ENCODE measurements around the gene PRKACB.

Gene PRKACB

DNA sequence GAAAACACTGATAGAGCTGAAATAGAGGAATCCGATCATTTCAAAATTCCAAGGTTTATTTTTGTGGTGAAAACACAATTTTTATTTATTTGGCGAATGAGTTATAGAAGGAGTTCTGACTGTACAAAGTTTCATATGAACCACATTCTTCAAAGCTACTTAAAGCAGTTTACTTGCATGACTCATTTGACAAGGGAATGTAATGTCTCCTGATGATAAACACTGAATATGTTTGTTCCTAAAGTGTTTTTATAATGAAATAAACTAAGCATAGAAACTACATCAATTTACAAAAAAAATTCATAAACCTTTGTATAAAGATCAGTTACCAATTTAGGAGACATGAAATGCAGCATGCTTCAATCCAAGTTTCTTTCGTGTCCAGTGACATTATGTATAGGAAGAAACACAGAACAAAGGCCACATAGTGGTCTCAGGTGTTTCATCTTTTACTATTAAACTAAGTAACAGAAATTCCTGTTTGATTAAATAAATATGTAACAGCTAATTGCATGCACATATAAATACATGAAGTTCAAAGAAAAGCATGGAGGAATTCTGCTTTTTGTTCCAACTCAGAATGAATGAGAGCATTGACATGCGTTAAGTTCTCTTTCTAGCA, 2.5 kb downstream of the PRKACB start:
- peak overlapping the region; percentile 97 for H3K4me2 ChIP-seq (ENCODE audit: low read depth, low read length, poor library complexity, severe bottlenecking)
- H3K9me3 ChIP-seq (ENCODE audit: insufficient read depth, low read length) = no peaks in the 10 kb centered on the region
- peaks cover 70% of the 10 kb centered on the region for H3K79me2 ChIP-seq (ENCODE audit: insufficient read depth, low read length)
- H4K20me1 ChIP-seq (ENCODE audit: low read depth, low read length) = no peaks in the 10 kb centered on the region
- TF ChIP-seq EZH2phosphoT487 (conservative IDR thresholded peaks at IDR 0.05; ENCODE audit: low read length) = no peak
- TF ChIP-seq, protein P1, sequence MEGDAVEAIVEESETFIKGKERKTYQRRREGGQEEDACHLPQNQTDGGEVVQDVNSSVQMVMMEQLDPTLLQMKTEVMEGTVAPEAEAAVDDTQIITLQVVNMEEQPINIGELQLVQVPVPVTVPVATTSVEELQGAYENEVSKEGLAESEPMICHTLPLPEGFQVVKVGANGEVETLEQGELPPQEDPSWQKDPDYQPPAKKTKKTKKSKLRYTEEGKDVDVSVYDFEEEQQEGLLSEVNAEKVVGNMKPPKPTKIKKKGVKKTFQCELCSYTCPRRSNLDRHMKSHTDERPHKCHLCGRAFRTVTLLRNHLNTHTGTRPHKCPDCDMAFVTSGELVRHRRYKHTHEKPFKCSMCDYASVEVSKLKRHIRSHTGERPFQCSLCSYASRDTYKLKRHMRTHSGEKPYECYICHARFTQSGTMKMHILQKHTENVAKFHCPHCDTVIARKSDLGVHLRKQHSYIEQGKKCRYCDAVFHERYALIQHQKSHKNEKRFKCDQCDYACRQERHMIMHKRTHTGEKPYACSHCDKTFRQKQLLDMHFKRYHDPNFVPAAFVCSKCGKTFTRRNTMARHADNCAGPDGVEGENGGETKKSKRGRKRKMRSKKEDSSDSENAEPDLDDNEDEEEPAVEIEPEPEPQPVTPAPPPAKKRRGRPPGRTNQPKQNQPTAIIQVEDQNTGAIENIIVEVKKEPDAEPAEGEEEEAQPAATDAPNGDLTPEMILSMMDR (IDR thresholded peaks at IDR 0.05; ENCODE audit: insufficient read depth, low read length, poor library complexity, severe bottlenecking) = no peak
- H3K36me3 ChIP-seq (ENCODE audit: low read length) = 0 out of 2 replicates have a peak, but pooled peaks cover 5% of the 10 kb centered on the region
- peak overlapping the region; percentile 76 for H3K4me3 ChIP-seq (ENCODE audit: insufficient read depth, low read length, poor library complexity, severe bottlenecking)
- peaks cover 59% of the 10 kb centered on the region for H3F3A ChIP-seq (ENCODE audit: insufficient read depth)
- H3K27ac ChIP-seq (ENCODE audit: low read depth, low read length) = peak overlapping the region; percentile 96
- no peak overlapping the region for H2AFZ ChIP-seq (ENCODE audit: low read depth, low read length, severe bottlenecking)
- no peaks in the 10 kb centered on the region for H3K9me2 ChIP-seq (replicated peaks; ENCODE audit: insufficient read depth, low read length)
- H3K9ac ChIP-seq (ENCODE audit: low read length) = peak overlapping the region; percentile 64
- H3K27me3 ChIP-seq (ENCODE audit: low read length) = no peaks in the 10 kb centered on the region

DNA sequence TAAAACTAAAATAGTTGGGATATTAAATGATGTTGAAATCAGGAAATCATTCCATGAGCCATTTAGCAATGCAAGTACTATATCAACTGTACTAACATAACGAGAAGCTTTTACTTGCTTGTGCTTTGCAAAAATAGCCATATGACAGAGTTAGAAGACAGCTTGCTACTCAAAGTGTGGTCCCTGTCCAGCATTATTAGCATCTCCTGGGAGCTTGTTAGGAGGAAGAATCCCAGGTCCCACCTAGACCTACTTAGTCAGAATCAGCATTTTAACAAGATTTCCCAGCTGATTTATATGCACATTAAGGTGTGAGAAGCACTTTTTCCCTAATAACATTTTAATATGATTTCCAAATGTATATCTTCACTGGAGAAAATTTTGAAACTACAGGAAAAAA, 4.7 kb downstream of the PRKACB start:
- Histone ChIP-seq H3K36me3 (ENCODE audit: low read length) (peaks cover 5% of the 10 kb centered on the region; the same call in 1 of the 2 replicates), H3K9me3 (ENCODE audit: insufficient read depth, low read length) (no peaks in the 10 kb centered on the region), H2AFZ (ENCODE audit: low read depth, low read length, severe bottlenecking) (no peak overlapping the region), H4K20me1 (ENCODE audit: low read depth, low read length) (no peaks in the 10 kb centered on the region), H3K27ac (ENCODE audit: low read depth, low read length) (peak overlapping the region; percentile 12; the same call in 1 of the 2 replicates), H3K9me2 (replicated peaks; ENCODE audit: insufficient read depth, low read length) (no peaks in the 10 kb centered on the region), H3K9ac (ENCODE audit: low read length) (peak overlapping the region; percentile 9; the same call in 1 of the 2 replicates), H3K27me3 (ENCODE audit: low read length) (no peaks in the 10 kb centered on the region), H3F3A (ENCODE audit: insufficient read depth) (peaks cover 43% of the 10 kb centered on the region), H3K79me2 (ENCODE audit: insufficient read depth, low read length) (peaks cover 92% of the 10 kb centered on the region), H3K4me3 (ENCODE audit: insufficient read depth, low read length, poor library complexity, severe bottlenecking) (no peak overlapping the region), H3K4me2 (ENCODE audit: low read depth, low read length, poor library complexity, severe bottlenecking) (peak overlapping the region; percentile 97)
- no peak for TF ChIP-seq EZH2phosphoT487 (conservative IDR thresholded peaks at IDR 0.05; ENCODE audit: low read length)
- TF ChIP-seq, protein P1 (IDR thresholded peaks at IDR 0.05; ENCODE audit: insufficient read depth, low read length, poor library complexity, severe bottlenecking) = no peak

DNA sequence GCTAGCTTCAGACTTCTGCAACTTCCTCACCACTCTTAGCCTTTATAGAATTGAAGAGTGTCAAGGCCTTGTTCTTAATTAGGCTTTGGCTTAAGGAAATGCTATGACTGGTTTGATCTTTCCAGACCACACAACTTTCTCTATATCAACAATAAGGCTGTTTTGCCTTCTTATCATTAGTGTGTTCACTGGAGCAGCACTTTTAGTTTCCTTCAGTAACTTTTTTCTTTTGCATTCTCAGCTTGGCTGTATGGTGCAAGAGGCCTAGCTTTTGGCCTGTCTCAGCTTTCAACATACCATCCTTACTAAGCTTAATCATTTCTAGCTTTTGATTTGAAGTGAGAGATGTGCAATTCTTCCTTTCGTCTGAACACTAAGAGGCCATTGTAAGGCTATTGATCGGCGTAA, 8.6 kb downstream of the PRKACB start:
- TF ChIP-seq, protein P1 (IDR thresholded peaks at IDR 0.05; ENCODE audit: insufficient read depth, low read length, poor library complexity, severe bottlenecking) = no peak
- TF ChIP-seq EZH2phosphoT487 (conservative IDR thresholded peaks at IDR 0.05; ENCODE audit: low read length) = no peak
- H3K4me3 ChIP-seq (ENCODE audit: insufficient read depth, low read length, poor library complexity, severe bottlenecking) = no peak overlapping the region
- no peak overlapping the region for H3K9ac ChIP-seq (ENCODE audit: low read length)
- H3K36me3 ChIP-seq (ENCODE audit: low read length) = peaks cover 3% of the 10 kb centered on the region
- H3K9me3 ChIP-seq (ENCODE audit: insufficient read depth, low read length) = no peaks in the 10 kb centered on the region
- no peaks in the 10 kb centered on the region for H3K27me3 ChIP-seq (ENCODE audit: low read length)
- H3F3A ChIP-seq (ENCODE audit: insufficient read depth) = peaks cover 15% of the 10 kb centered on the region
- H3K4me2 ChIP-seq (ENCODE audit: low read depth, low read length, poor library complexity, severe bottlenecking) = peak overlapping the region; percentile 58
- peak overlapping the region; percentile 30; the same call in 1 of the 2 replicates for H3K27ac ChIP-seq (ENCODE audit: low read depth, low read length)
- no peaks in the 10 kb centered on the region for H4K20me1 ChIP-seq (ENCODE audit: low read depth, low read length)
- H3K9me2 ChIP-seq (replicated peaks; ENCODE audit: insufficient read depth, low read length) = no peaks in the 10 kb centered on the region
- H2AFZ ChIP-seq (ENCODE audit: low read depth, low read length, severe bottlenecking) = no peak overlapping the region
- H3K79me2 ChIP-seq (ENCODE audit: insufficient read depth, low read length) = peaks cover 98% of the 10 kb centered on the region

Data from SU-DHL-6 (cell line).